ENCODE measurements around the gene IGFBP1. TPM values are rescaled to one million over a fixed set of nuclear protein-coding genes. Genes with fewer than 3 reads are reported as not detected.

IGFBP1 gene
- total RNA-seq, 1 donor from 2014 or later = not detected

- intact Hi-C loops (cut with micrococcal nuclease) = no loop called here
These were observed 7.8 kb upstream of the IGFBP1 start for GRCh38 chr7:45880433-45880860.

GRCh38 chr7:45881280-45881758 lies 7.0 kb upstream of the IGFBP1 start:
- intact Hi-C loops (cut with micrococcal nuclease) = no loop called here

- intact Hi-C loops (cut with micrococcal nuclease) = no loop called here
These were observed 6.4 kb upstream of the IGFBP1 start for GRCh38 chr7:45881759-45882464.

- intact Hi-C loops (cut with micrococcal nuclease) = no loop called here
These were observed 5.8 kb upstream of the IGFBP1 start for GRCh38 chr7:45882465-45882810.

GRCh38 chr7:45884136-45884535 lies 4.2 kb upstream of the IGFBP1 start:
- intact Hi-C loops (cut with micrococcal nuclease) = no loop called here

- intact Hi-C loops (cut with micrococcal nuclease) = no loop called here
These were observed 2.9 kb upstream of the IGFBP1 start for GRCh38 chr7:45885264-45885882.

GRCh38 chr7:45886931-45887667 lies 1.2 kb upstream of the IGFBP1 start:
- intact Hi-C loops (cut with micrococcal nuclease) = no loop called here

- intact Hi-C loops (cut with micrococcal nuclease) = no loop called here
These were observed 692 bp downstream of the IGFBP1 start for GRCh38 chr7:45888993-45889366.

GRCh38 chr7:45889367-45890067 lies 1.2 kb downstream of the IGFBP1 start:
- intact Hi-C loops (cut with micrococcal nuclease) = no loop called here

- intact Hi-C loops (cut with micrococcal nuclease) = no loop called here
These were observed 2.0 kb downstream of the IGFBP1 start for GRCh38 chr7:45890125-45890901.

- intact Hi-C loops (cut with micrococcal nuclease) = no loop called here
These were observed 2.7 kb downstream of the IGFBP1 start for GRCh38 chr7:45890902-45891461.

GRCh38 chr7:45891462-45892402 lies 3.4 kb downstream of the IGFBP1 start:
- intact Hi-C loops (cut with micrococcal nuclease) = no loop called here

- intact Hi-C loops (cut with micrococcal nuclease) = no loop called here
These were observed 4.2 kb downstream of the IGFBP1 start for GRCh38 chr7:45892407-45893035.

- intact Hi-C loops (cut with micrococcal nuclease) = no loop called here
These were observed 5.2 kb downstream of the IGFBP1 start for GRCh38 chr7:45893374-45893995.

- intact Hi-C loops (cut with micrococcal nuclease) = no loop called here
These were observed 5.8 kb downstream of the IGFBP1 start for GRCh38 chr7:45893996-45894664.

- intact Hi-C loops (cut with micrococcal nuclease) = no loop called here
These were observed 6.4 kb downstream of the IGFBP1 start for GRCh38 chr7:45894665-45895062.

GRCh38 chr7:45897042-45897690 lies 8.9 kb downstream of the IGFBP1 start:
- intact Hi-C loops (cut with micrococcal nuclease) = no loop called here

GRCh38 chr7:45898222-45898621 lies 9.9 kb downstream of the IGFBP1 start:
- intact Hi-C loops (cut with micrococcal nuclease) = no loop called here
